B cell (primary cell): ENCODE measurements around the gene SCN8A. TPM values are rescaled to one million over a fixed set of nuclear protein-coding genes. Genes with fewer than 3 reads are reported as not detected.
A peak's percentile ranks its signal among the peaks of the same experiment; 100 is the strongest.

Experiments used
- ATAC-seq: fragments of 200-7000 bp; cut with Tn5 transposase; one replicate; pipeline ENCODE4 v1.10.0; 2021; ENCODE audit warnings: low read depth, mild to moderate bottlenecking, moderate number of reproducible peaks, moderate library complexity
- CTCF ChIA-PET: fragments of 350-600 bp; sonication (Branson Sonifier 250); formaldehyde crosslinking; loops from one replicate; lab custom pipeline; 2021; ENCODE audit warnings: antibody characterized with exemption, inconsistent platforms; lab: Charles Lee
- POLR2A ChIA-PET: fragments of 350-600 bp; sonication (Branson Sonifier 250); formaldehyde crosslinking; loops from one replicate; lab custom pipeline; 2021; ENCODE audit warnings: antibody characterized with exemption; lab: Charles Lee
- DNase-seq: peaks from one replicate; pipeline ENCODE4 v3.0.0; 2013
- H2AFZ ChIP-seq: 2 replicates; pipeline ENCODE4 v1.6.1; 2012; ENCODE audit warnings: mild to moderate bottlenecking, low read depth, low read length; ENCODE audit not compliant: insufficient read depth, poor library complexity, severe bottlenecking
- H3K27ac ChIP-seq, 2 donors: 1 replicate in 1 of 2; 2 replicates in 1 of 2; pipeline ENCODE4 v1.5.1; 2012 to 2013; ENCODE audit warnings: low read length in 2 of 2, mild to moderate bottlenecking in 2 of 2, moderate library complexity in 1 of 2
- H3K27me3 ChIP-seq, 4 experiments: fragments of 200-600 bp in 1 of 4; sonication (generic) in 1 of 4; replicated peaks in 1 of 4; 1 replicate in 2 of 4; 2 replicates in 2 of 4; pipeline versions ENCODE4 v1.6.1 to v1.7.0; 2013 to 2016; ENCODE audit warnings: low read length in 3 of 4, mild to moderate bottlenecking in 2 of 4, mixed read lengths in 1 of 4, moderate library complexity in 1 of 4; ENCODE audit not compliant: insufficient read depth in 4 of 4, control insufficient read depth in 3 of 4; ENCODE audit errors: control extremely low read depth in 1 of 4
- H3K36me3 ChIP-seq, 2 experiments: replicated peaks in 1 of 2; 1 replicate in 1 of 2; 2 replicates in 1 of 2; pipeline versions ENCODE4 v1.6.1 to v1.7.1; 2013; ENCODE audit warnings: low read length in 1 of 2; ENCODE audit not compliant: insufficient read depth in 2 of 2, control insufficient read depth in 1 of 2; ENCODE audit errors: control extremely low read depth in 1 of 2, extremely low read depth in 1 of 2
- H3K4me1 ChIP-seq, 2 donors: fragments of 200-600 bp in 1 of 2; sonication (generic) in 1 of 2; 1 replicate in 1 of 2; 2 replicates in 1 of 2; pipeline versions ENCODE4 v1.5.1 to v1.6.1; 2013 to 2017; ENCODE audit warnings: low read length in 2 of 2; ENCODE audit not compliant: control insufficient read depth in 2 of 2, insufficient read depth in 2 of 2
- H3K4me2 ChIP-seq: replicated peaks from 2 replicates; pipeline ENCODE3; 2012; ENCODE audit warnings: mild to moderate bottlenecking, low read depth, low read length; ENCODE audit not compliant: poor library complexity, severe bottlenecking
- H3K4me3 ChIP-seq, 5 experiments: fragments of 200-600 bp in 1 of 5; sonication (generic) in 1 of 5; 1 replicate in 3 of 5; 2 replicates in 2 of 5; pipeline versions ENCODE4 v1.5.1 to v1.7.0; 2011 to 2016; ENCODE audit warnings: low read length in 4 of 5, mild to moderate bottlenecking in 4 of 5, low read depth in 2 of 5, control low read depth in 1 of 5, moderate library complexity in 1 of 5; ENCODE audit not compliant: insufficient read depth in 1 of 5; ENCODE audit errors: control extremely low read depth in 1 of 5, extremely low read depth in 1 of 5
- H3K79me2 ChIP-seq: fragments of 200-600 bp; sonication (generic); one replicate; pipeline ENCODE4 v1.6.0; 2016; ENCODE audit warnings: low read length; ENCODE audit not compliant: control insufficient read depth, insufficient read depth
- H3K9ac ChIP-seq: fragments of 200-600 bp; sonication (generic); 2 replicates; pipeline ENCODE4 v1.6.1; 2017; ENCODE audit warnings: mild to moderate bottlenecking, low read length, moderate library complexity
- H3K9me3 ChIP-seq, 3 donors: one replicate each; pipeline versions ENCODE4 v1.6.1 to v1.7.1; 2013; ENCODE audit warnings: low read length in 2 of 3; ENCODE audit not compliant: control insufficient read depth in 2 of 3, insufficient read depth in 1 of 3; ENCODE audit errors: control extremely low read depth in 1 of 3
- H4K20me1 ChIP-seq: 2 replicates; pipeline ENCODE4 v1.6.0; 2012; ENCODE audit warnings: mild to moderate bottlenecking, low read length; ENCODE audit not compliant: insufficient read depth, control insufficient read depth, poor library complexity, severe bottlenecking
- H3K27ac Mint-ChIP-seq: one replicate; pipeline ENCODE4 v1.8.0; 2021; ENCODE audit warnings: mixed read lengths
- H3K27me3 Mint-ChIP-seq: one replicate; pipeline ENCODE4 v1.8.0; 2021; ENCODE audit warnings: mixed read lengths
- H3K4me1 Mint-ChIP-seq: one replicate; pipeline ENCODE4 v1.8.0; 2021; ENCODE audit warnings: mixed read lengths
- H3K4me3 Mint-ChIP-seq: one replicate; pipeline ENCODE4 v1.8.0; 2021; ENCODE audit warnings: mixed read lengths
- H3K9me3 Mint-ChIP-seq: one replicate; pipeline ENCODE4 v1.8.0; 2022; ENCODE audit warnings: mixed read lengths; ENCODE audit not compliant: insufficient read depth
- EZH2 ChIP-seq: IDR thresholded peaks from 2 replicates; pipeline ENCODE4 v1.6.1; 2012; ENCODE audit warnings: borderline replicate concordance, low read depth, mild to moderate bottlenecking, moderate library complexity, low read length; ENCODE audit not compliant: insufficient read depth, poor library complexity, severe bottlenecking
- WGBS: methylation state at CpG from one replicate; pipeline ENCODE4 v1.1.5; 2013; ENCODE audit warnings: missing lambda C conversion rate; ENCODE audit not compliant: insufficient coverage; 5-methylcytosine and 5-hydroxymethylcytosine counted together
- intact Hi-C: fragments of 100-400 bp; cut with micrococcal nuclease; formaldehyde crosslinking; loops from one replicate; pipeline ENCODE4 v1.10.0; 2022
- polyA plus RNA-seq: library from polyadenylated mRNA; depleted of rRNA; stranded (reverse); fragments of >200 nt; gene quantifications from 2 replicates; pipeline ENCODE4 v1.2.3, GENCODE V29; 2012
- total RNA-seq, 2 donors: library from RNA; stranded (reverse); fragments of 120-200 nt in 1 of 2; gene quantifications; 1 replicate in 1 of 2; 2 replicates in 1 of 2; pipeline versions ENCODE4 v1.2.3 to v1.2.4, GENCODE V29; 2013 to 2022
- TF ChIP-seq, protein P1 (sequence below): fragments of 200-600 bp; IDR thresholded peaks from one replicate; pipeline ENCODE4 v1.8.0; 2022; ENCODE audit warnings: antibody characterized with exemption, mild to moderate bottlenecking

SCN8A gene
- total and polyA plus RNA-seq, 2 donors (not counting 1 experiment from before 2014, with no cell fraction given) = 0.78 to 1.0 TPM

DNA sequence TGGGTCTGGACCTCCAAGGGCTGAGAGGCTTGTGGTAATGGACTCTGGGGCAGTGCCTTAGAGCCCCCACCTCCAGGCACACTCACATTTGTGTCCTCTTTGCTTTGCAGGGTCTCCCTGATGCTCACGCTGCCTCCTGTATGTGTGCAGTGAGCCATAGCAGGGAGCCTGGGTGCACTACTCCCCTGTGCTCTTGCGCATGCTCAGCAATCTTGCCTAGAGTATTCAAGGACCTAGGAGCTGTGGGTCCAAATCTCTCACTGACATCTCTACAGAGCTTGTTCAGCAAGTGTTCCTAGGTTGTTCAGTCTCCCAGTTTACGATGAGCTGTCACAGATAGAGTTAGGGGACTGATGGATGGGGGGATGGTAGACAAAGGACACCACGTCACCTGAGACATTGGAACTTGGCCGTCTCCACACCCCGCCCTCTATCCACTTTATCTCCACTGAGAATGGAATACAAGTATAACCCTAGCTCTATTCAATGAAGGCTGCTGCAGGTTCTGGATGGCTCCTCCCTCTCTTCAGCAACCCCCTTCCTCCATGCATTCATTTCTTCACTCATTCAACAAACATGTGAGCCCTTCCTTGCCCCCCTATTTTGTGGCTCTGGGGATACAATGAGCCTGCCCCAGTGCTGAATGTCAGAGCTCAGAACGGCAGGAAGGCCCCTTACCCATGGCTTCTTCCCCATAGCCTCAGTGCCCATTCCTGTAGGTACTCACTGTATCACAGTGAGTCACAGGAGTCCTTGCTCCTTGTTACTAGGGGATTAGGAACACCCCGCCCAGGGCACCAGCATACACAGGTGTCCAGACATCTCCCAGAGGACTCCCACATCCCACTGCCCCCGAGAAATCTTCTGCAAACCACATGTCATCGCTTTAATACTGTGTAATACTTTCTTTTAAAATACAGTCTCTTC, 226.3 kb downstream of the SCN8A start:
- no peak overlapping the region for H3K4me3 ChIP-seq
- no peak overlapping the region for H3K9ac ChIP-seq
- POLR2A ChIA-PET = interaction anchor here (0.6 kb wide), 1 partner anchor 1277 kb away, joined by 4 read pairs; no protein-coding TSS in a partner anchor
- H3K9me3 ChIP-seq = no peaks in the 10 kb centered on the region
- H3K4me1 ChIP-seq = peaks cover 10 to 18% of the 10 kb centered on the region in 2 donors
- DNase-seq (no peak), ATAC-seq (no peak)
- no peak overlapping the region for H3K4me3 Mint-ChIP-seq
- 85% methylated on average over 5 of the region's 10 CpGs for WGBS
- peaks cover 0 to 61% (median 16%) of the 10 kb centered on the region in 4 experiments for H3K27me3 ChIP-seq
- H3K4me2 ChIP-seq = no peak overlapping the region
- H3K4me1 Mint-ChIP-seq = peaks cover 15% of the 10 kb centered on the region
- TF ChIP-seq, protein P1, sequence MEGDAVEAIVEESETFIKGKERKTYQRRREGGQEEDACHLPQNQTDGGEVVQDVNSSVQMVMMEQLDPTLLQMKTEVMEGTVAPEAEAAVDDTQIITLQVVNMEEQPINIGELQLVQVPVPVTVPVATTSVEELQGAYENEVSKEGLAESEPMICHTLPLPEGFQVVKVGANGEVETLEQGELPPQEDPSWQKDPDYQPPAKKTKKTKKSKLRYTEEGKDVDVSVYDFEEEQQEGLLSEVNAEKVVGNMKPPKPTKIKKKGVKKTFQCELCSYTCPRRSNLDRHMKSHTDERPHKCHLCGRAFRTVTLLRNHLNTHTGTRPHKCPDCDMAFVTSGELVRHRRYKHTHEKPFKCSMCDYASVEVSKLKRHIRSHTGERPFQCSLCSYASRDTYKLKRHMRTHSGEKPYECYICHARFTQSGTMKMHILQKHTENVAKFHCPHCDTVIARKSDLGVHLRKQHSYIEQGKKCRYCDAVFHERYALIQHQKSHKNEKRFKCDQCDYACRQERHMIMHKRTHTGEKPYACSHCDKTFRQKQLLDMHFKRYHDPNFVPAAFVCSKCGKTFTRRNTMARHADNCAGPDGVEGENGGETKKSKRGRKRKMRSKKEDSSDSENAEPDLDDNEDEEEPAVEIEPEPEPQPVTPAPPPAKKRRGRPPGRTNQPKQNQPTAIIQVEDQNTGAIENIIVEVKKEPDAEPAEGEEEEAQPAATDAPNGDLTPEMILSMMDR = no peak
- no peak for TF ChIP-seq EZH2
- H3K27ac ChIP-seq = no peak overlapping the region
- CTCF ChIA-PET = interaction anchor here (1.0 kb wide), 1 partner anchor 11 kb away, joined by 6 read pairs; no protein-coding TSS in a partner anchor
- no peaks in the 10 kb centered on the region for H3K9me3 Mint-ChIP-seq
- no peak overlapping the region for H2AFZ ChIP-seq
- peak overlapping the region; percentile 8 for H3K27ac Mint-ChIP-seq
- H4K20me1 ChIP-seq = no peaks in the 10 kb centered on the region
- intact Hi-C loops = no loop called here
- peaks cover 55% of the 10 kb centered on the region for H3K27me3 Mint-ChIP-seq
- H3K79me2 ChIP-seq = no peaks in the 10 kb centered on the region
- H3K36me3 ChIP-seq = no peaks in the 10 kb centered on the region

- H3K27ac Mint-ChIP-seq = no peak overlapping the region
- Histone ChIP-seq H3K4me3 (no peak overlapping the region), H3K79me2 (no peaks in the 10 kb centered on the region), H3K4me1 (peaks cover 10 to 18% of the 10 kb centered on the region in 2 donors), H4K20me1 (no peaks in the 10 kb centered on the region), H3K4me2 (no peak overlapping the region), H3K27ac (no peak overlapping the region), H3K27me3 (peaks cover 0 to 59% (median 15%) of the 10 kb centered on the region in 4 experiments), H3K36me3 (no peaks in the 10 kb centered on the region), H3K9me3 (no peaks in the 10 kb centered on the region), H3K9ac (no peak overlapping the region), H2AFZ (no peak overlapping the region)
- peaks cover 18% of the 10 kb centered on the region for H3K4me1 Mint-ChIP-seq
- intact Hi-C loops = no loop called here
- peaks cover 51% of the 10 kb centered on the region for H3K27me3 Mint-ChIP-seq
- no peaks in the 10 kb centered on the region for H3K9me3 Mint-ChIP-seq
- no peak overlapping the region for H3K4me3 Mint-ChIP-seq
- no peak for TF ChIP-seq EZH2
- TF ChIP-seq, protein P1 = no peak
- no peak for ATAC-seq
- 100% methylated on average over 2 of the region's 5 CpGs for WGBS
- DNase-seq = no peak
- POLR2A ChIA-PET = interaction anchor here (0.6 kb wide), 1 partner anchor 1277 kb away, joined by 4 read pairs; no protein-coding TSS in a partner anchor
- CTCF ChIA-PET = no interaction called here
Observed at GRCh38 chr12:51818086-51818485, 227.1 kb downstream of the SCN8A start.
